ENCODE results near the gene DNAJB8. TPM values are rescaled to one million over a fixed set of nuclear protein-coding genes. Genes with fewer than 3 reads are reported as not detected.

DNAJB8 gene
- total RNA-seq, 4 donors from 2014 or later = not detected

DNA sequence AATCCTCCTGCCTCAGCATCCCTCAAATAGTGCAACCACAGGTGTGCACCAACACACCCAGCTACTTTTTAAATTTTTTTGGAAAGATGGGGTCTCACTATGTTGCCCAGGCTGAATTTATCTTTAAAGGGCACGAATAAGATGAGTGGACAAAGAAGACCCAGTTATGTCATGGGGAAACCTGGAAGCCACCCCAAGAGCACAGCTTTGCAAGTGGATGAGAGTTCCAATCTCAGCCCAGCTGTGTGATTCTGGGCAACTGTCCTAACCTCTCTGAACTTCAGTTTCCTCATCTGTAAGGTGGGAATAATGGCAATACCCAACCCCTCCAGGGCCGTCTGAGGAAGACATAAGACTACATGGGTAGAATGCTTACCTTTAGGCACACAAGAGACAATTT, 32.2 kb downstream of the DNAJB8 start:
- 88 to 95% methylated on average over 2 of the region's 2 CpGs for WGBS, 2 donors
- DNase-seq (ENCODE audit: low spot score in 2 of 2) = no peak
- intact Hi-C loops (cut with DNase I; ENCODE audit: low total_unique reads) = no loop called here
- no peak for TF ChIP-seq POLR2A (IDR thresholded peaks at IDR 0.05)
- TF ChIP-seq, protein P1, sequence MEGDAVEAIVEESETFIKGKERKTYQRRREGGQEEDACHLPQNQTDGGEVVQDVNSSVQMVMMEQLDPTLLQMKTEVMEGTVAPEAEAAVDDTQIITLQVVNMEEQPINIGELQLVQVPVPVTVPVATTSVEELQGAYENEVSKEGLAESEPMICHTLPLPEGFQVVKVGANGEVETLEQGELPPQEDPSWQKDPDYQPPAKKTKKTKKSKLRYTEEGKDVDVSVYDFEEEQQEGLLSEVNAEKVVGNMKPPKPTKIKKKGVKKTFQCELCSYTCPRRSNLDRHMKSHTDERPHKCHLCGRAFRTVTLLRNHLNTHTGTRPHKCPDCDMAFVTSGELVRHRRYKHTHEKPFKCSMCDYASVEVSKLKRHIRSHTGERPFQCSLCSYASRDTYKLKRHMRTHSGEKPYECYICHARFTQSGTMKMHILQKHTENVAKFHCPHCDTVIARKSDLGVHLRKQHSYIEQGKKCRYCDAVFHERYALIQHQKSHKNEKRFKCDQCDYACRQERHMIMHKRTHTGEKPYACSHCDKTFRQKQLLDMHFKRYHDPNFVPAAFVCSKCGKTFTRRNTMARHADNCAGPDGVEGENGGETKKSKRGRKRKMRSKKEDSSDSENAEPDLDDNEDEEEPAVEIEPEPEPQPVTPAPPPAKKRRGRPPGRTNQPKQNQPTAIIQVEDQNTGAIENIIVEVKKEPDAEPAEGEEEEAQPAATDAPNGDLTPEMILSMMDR (IDR thresholded peaks at IDR 0.05) = no peak
- H3K4me3 ChIP-seq (ENCODE audit: low read depth, poor library complexity, severe bottlenecking) = no peak overlapping the region

DNA sequence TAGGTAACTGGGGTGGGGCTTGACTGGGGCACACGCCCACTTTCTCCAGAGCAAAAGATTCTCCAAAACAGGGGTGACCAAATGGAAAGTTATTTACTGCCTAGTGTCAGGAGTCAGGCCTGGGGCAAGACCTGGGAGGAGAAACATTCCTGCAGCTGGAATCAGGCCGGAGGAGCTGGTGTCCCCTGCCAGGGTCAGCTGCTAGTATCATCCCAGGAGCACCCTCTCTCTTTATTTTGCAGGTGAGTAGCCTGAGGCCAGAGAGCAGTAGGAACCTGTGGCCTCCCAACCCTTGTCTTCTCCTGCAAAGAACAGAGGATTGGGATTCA, 32.9 kb downstream of the DNAJB8 start:
- TF ChIP-seq, protein P1 (IDR thresholded peaks at IDR 0.05) = no peak
- no peak for TF ChIP-seq POLR2A (IDR thresholded peaks at IDR 0.05)
- DNase-seq (ENCODE audit: low spot score in 2 of 2) = no peak
- H3K4me3 ChIP-seq (ENCODE audit: low read depth, poor library complexity, severe bottlenecking) = no peak overlapping the region
- intact Hi-C loops (cut with DNase I; ENCODE audit: low total_unique reads) = no loop called here
- 17 to 81% methylated on average over 2 of the region's 2 CpGs for WGBS, 2 donors

DNA sequence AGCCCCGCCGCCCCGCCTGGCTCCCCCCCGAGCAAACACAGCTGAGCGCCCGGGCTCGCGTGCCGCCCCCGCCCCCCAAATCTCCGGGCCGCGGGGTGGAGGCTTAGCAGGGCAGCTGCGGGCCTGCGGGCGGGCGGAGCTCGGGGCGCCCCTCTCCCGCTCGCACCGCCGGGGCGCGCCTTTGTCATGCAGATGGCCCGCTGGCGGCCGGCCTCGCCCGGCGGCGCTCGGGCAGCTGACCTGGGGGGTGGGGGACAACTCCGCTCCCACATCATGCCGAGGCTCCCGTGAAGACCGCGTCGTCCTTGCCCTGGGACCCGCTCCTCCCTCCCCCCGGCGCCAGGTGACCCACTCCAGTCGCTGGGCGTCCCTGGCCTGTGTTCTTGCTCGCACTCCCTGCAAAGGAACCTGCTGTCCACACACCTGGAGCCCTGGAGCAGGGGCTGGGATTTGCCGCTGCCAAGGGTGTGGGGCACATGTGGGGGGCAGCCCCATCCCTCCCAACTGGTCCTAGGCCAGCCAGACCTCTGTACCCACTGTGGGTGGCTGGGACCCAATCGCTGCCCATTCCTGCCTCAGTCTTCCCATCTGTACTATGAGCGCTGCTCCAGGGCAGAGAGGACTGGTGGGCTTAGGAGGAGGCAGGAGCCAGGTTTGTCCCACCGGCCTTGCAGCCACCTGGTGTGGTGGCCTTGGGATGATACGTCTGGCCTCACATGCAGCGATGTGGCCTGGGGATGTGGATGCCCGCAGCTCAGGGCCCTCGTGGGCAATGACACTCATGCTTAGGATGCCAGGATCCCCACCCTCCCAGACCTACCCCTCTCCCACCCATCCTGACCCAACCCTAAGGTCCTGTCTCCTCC, 33.5 kb downstream of the DNAJB8 start:
- intact Hi-C loops (cut with DNase I; ENCODE audit: low total_unique reads) = no loop called here
- DNase-seq (ENCODE audit: low spot score in 2 of 2) = no peak
- WGBS, 2 donors = 15 to 50% methylated on average over 7 to 15 of the region's 53 CpGs
- no peak for TF ChIP-seq POLR2A (IDR thresholded peaks at IDR 0.05)
- TF ChIP-seq, protein P1 (IDR thresholded peaks at IDR 0.05) = no peak
- no peak overlapping the region for H3K4me3 ChIP-seq (ENCODE audit: low read depth, poor library complexity, severe bottlenecking)

DNA sequence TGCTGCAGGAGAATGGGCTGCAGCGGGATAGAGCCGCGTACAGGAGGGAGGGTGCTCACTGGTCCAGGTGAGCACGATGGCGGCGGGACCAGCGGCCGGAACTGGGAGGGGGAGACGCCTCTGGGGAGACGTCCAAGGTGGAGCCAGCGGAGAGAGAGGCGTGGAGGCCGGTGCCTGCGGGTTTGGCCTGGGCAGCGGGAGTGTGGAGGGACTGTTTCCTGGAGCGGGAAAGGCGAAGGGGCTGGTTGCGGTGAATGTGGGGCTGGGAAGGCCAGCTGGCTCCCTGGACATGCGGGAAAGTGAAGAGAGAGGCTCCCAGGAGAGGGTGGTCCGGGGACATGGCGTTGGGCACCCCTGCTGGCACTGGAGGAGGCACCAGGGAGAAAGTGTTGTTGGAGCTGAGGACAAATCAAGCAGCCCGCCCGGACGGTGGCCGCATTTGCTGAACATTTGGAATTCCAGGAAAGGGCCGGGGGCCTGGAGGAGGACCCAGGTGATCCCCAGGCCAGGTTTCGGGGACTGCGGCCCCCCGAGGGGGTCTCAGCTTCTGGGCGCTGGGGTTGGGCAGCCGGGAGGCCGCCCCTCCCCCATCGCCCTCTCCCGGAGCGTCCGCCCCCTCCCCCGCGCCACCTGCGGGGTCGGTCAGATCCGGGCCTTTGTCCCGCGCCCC, 34.3 kb downstream of the DNAJB8 start:
- TF ChIP-seq POLR2A (IDR thresholded peaks at IDR 0.05) = no peak
- TF ChIP-seq, protein P1 (IDR thresholded peaks at IDR 0.05) = no peak
- no peak for DNase-seq (ENCODE audit: low spot score in 2 of 2)
- H3K4me3 ChIP-seq (ENCODE audit: low read depth, poor library complexity, severe bottlenecking) = no peak overlapping the region
- intact Hi-C loops (cut with DNase I; ENCODE audit: low total_unique reads) = no loop called here
- WGBS, 2 donors = 10 to 18% methylated on average over 26 of the region's 43 CpGs

DNA sequence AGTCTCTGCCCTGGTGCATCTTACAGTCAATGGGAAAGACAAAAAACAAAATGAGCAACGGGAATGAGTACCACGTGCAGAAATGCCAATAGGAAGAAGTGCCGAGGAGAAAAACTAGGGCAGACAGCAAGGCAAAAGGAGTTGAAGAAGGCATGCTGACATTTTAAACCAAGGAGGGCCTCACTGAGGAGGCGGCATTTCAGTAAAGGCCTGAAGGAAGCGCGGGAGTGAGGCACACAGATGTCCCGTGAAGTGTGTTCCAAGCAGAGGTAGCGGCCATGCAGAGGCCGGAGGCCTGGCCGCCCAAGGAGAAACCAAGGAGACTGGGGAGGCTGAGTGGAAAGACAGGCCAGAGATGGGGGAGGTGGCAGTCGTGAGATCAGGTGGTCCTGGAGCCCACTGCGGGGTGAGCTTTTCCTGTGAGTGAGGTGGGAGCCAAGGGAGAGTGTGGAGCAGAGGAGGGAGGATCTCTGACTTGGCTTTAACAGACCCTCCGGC, 34.8 kb downstream of the DNAJB8 start:
- 75 to 79% methylated on average over 13 of the region's 13 CpGs for WGBS, 2 donors
- DNase-seq (ENCODE audit: low spot score in 2 of 2) = no peak
- no peak for TF ChIP-seq POLR2A (IDR thresholded peaks at IDR 0.05)
- TF ChIP-seq, protein P1 (IDR thresholded peaks at IDR 0.05) = no peak
- intact Hi-C loops (cut with DNase I; ENCODE audit: low total_unique reads) = no loop called here
- no peak overlapping the region for H3K4me3 ChIP-seq (ENCODE audit: low read depth, poor library complexity, severe bottlenecking)
